Lung (tissue), 12 donors: ENCODE data around the gene KRT86. TPM values are rescaled to one million over a fixed set of nuclear protein-coding genes. Genes with fewer than 3 reads are reported as not detected.
A peak's percentile ranks its signal among the peaks of the same experiment; 100 is the strongest.

Experiments
- ATAC-seq: fragments of 200-7000 bp; cut with Tn5 transposase; one replicate; pipeline ENCODE4 v1.9.1; 2020; ENCODE audit warnings: moderate number of reproducible peaks; ENCODE audit not compliant: insufficient read depth, low FRiP score
- DNase-seq, 3 donors: peaks; one replicate each; pipeline ENCODE4 v3.0.0-alpha.2; 2013 to 2017
- H3K27ac ChIP-seq, 2 donors: one replicate each; pipeline ENCODE4 v1.5.1; 2013; ENCODE audit warnings: mild to moderate bottlenecking in 2 of 2, moderate library complexity in 2 of 2, control low read depth in 1 of 2, inconsistent platforms in 1 of 2, low read depth in 1 of 2, low read length in 1 of 2
- H3K27me3 ChIP-seq, 3 donors: one replicate each; pipeline ENCODE4 v1.5.1; 2013; ENCODE audit warnings: low read length in 2 of 3; ENCODE audit not compliant: control insufficient read depth in 3 of 3, insufficient read depth in 3 of 3
- H3K36me3 ChIP-seq, 4 donors: one replicate each; pipeline ENCODE4 v1.5.1; 2013; ENCODE audit warnings: low read length in 4 of 4, mild to moderate bottlenecking in 1 of 4, moderate library complexity in 1 of 4; ENCODE audit not compliant: control insufficient read depth in 4 of 4, insufficient read depth in 4 of 4
- H3K4me1 ChIP-seq, 5 donors: one replicate each; pipeline ENCODE4 v1.5.1; 2013; ENCODE audit warnings: low read length in 5 of 5, mild to moderate bottlenecking in 2 of 5, moderate library complexity in 1 of 5; ENCODE audit not compliant: control insufficient read depth in 5 of 5, insufficient read depth in 5 of 5
- H3K4me3 ChIP-seq: one replicate; pipeline ENCODE4 v1.5.1; 2013; ENCODE audit warnings: mild to moderate bottlenecking, control low read depth, moderate library complexity
- H3K9ac ChIP-seq, 2 donors: one replicate each; pipeline ENCODE4 v1.5.1; 2013; ENCODE audit warnings: low read length in 2 of 2, control low read depth in 1 of 2; ENCODE audit not compliant: insufficient read depth in 1 of 2
- H3K9me3 ChIP-seq, 4 donors: one replicate each; pipeline ENCODE4 v1.5.1; 2013; ENCODE audit warnings: low read length in 3 of 4, mild to moderate bottlenecking in 1 of 4, moderate library complexity in 1 of 4; ENCODE audit not compliant: control insufficient read depth in 4 of 4, insufficient read depth in 3 of 4
- WGBS, 2 donors: extraction: QIAGEN DNeasy Blood & Tissue Kit; methylation state at CpG; one replicate each; pipeline ENCODE4 v1.1.7; 2013; 5-methylcytosine and 5-hydroxymethylcytosine counted together
- polyA plus RNA-seq, 2 donors: library from polyadenylated mRNA; stranded (reverse); fragments of 200-250 nt; gene quantifications; one replicate each; pipeline ENCODE4 v1.2.1, GENCODE V29; 2013
- total RNA-seq, 2 donors: library from RNA; depleted of rRNA in 1 of 2; stranded (reverse); fragments of >200 nt in 1 of 2; gene quantifications; one replicate each; pipeline ENCODE4 v1.2.1, GENCODE V29; 2014 to 2021
- TF ChIP-seq, protein P1 (sequence below): IDR thresholded peaks from 2 replicates; pipeline ENCODE4 v1.5.1; 2012; ENCODE audit warnings: mild to moderate bottlenecking; ENCODE audit errors: control extremely low read depth, extremely low read depth
- donor health status: control.
- donor health status: control.
- donor health status: Bipolar disorder and iron deficiency.
- donor health status: healthy.
- donor health status: DM: yes; HTN: yes; CAD: no.

KRT86 gene
- total and polyA plus RNA-seq, 4 donors, result 0.11 to 1.1 (median 0.31) TPM; not detected in 1

DNA sequence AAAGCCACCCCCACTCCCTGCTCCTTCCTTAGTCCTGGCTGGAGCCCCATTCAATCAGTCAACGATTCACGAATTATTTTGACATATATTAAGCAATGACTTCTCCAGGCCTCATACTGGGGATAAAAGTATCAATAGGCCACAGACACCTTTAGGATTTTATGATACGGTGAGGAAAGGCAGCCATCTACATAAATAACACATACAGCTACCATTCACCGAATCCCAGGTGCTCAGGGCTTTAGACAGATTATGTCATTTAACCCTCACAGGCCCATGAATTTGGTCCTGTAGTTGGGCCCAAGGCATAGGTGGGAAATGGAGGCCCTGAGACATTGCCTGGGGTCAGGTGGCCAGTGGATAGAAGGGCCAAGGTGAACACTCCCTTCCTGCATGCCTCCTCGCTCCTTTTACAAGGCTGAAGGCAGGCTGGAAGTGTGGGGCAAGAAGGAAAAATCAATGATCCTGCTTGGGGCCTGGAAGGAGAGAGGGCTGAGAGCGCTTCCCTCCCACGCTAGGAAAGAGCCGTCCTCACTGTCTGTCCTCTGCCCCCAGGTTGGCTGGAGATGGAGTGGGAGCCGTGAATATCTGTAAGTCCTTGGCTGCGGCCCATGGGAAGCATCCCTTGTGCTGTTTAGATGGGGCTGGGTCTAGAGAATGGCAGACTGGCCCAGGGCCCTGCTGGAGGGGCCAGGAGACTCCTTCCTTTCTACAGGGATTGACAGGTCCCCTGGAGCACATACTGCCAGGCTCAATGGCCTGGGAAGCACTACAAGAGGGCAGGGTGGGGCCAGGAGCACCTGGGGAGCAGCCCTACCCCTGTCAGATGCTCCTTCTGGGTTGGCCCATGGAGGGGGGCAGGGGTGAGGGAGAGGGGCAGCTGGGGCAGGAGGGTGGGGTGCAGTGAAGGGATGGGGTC is 26.6 kb upstream of the KRT86 start:
- TF ChIP-seq, protein P1, sequence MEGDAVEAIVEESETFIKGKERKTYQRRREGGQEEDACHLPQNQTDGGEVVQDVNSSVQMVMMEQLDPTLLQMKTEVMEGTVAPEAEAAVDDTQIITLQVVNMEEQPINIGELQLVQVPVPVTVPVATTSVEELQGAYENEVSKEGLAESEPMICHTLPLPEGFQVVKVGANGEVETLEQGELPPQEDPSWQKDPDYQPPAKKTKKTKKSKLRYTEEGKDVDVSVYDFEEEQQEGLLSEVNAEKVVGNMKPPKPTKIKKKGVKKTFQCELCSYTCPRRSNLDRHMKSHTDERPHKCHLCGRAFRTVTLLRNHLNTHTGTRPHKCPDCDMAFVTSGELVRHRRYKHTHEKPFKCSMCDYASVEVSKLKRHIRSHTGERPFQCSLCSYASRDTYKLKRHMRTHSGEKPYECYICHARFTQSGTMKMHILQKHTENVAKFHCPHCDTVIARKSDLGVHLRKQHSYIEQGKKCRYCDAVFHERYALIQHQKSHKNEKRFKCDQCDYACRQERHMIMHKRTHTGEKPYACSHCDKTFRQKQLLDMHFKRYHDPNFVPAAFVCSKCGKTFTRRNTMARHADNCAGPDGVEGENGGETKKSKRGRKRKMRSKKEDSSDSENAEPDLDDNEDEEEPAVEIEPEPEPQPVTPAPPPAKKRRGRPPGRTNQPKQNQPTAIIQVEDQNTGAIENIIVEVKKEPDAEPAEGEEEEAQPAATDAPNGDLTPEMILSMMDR, result no peak
- no peak for ATAC-seq
- no peak for DNase-seq
- H3K27ac ChIP-seq, result peak overlapping the region in 1 of 2 donors; percentile 41
- peaks cover 0 to 33% (median 26%) of the 10 kb centered on the region in 3 donors for H3K27me3 ChIP-seq
- no peak overlapping the region for H3K9ac ChIP-seq
- peaks cover 0 to 3% (median 0%) of the 10 kb centered on the region in 4 donors for H3K36me3 ChIP-seq
- 85 to 90% methylated on average over 10 of the region's 10 CpGs for WGBS, 2 donors
- H3K9me3 ChIP-seq, result no peaks in the 10 kb centered on the region
- no peak overlapping the region for H3K4me3 ChIP-seq
- H3K4me1 ChIP-seq, result peaks cover 0 to 11% (median 2%) of the 10 kb centered on the region in 5 donors

DNA sequence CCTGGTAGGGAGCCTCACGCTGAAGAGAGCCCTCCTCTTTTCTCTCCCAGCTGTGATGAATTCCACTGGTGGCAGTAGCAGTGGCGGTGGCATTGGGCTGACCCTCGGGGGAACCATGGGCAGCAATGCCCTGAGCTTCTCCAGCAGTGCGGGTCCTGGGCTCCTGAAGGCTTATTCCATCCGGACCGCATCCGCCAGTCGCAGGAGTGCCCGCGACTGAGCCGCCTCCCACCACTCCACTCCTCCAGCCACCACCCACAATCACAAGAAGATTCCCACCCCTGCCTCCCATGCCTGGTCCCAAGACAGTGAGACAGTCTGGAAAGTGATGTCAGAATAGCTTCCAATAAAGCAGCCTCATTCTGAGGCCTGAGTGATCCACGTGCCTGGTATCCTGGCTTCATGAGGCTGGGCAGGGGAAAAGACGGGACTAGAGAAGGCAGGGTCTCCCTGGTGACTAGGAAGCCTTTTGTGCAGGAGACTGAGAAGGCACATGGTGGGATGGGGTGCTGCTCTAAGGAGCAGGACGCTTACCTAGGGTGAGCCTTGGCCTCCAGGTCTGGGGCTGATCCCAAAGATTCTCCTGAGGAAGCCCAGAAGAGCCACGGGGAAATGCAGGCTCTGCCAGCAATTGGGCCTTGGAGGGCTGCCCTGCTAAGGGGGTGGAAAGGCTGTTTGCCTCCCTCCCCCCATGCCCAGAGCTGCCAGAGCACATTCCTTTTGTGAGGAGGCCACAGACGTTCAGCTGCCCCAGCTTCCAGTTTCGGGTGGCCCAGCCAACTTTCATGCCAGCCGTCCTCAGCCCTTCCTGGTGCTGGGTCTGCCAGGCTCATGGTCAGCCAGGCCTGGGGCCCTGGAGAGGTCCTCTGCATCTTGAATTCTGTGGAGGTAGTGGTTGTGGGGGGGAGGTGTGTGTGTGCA is 25.6 kb upstream of the KRT86 start:
- TF ChIP-seq, protein P1, result no peak
- 79 to 84% methylated on average over 18 of the region's 18 CpGs for WGBS, 2 donors
- peak overlapping the region in 1 of 2 donors; percentile 48 for H3K27ac ChIP-seq
- H3K4me1 ChIP-seq, result peaks cover 0 to 9% (median 2%) of the 10 kb centered on the region in 5 donors
- ATAC-seq (no peak), DNase-seq (peak in 2 of 3 donors; percentile 42 to 56)
- no peak overlapping the region for H3K9ac ChIP-seq
- no peaks in the 10 kb centered on the region for H3K9me3 ChIP-seq
- H3K27me3 ChIP-seq, result peaks cover 0 to 40% (median 26%) of the 10 kb centered on the region in 3 donors
- H3K4me3 ChIP-seq, result no peak overlapping the region
- peaks cover 0 to 3% (median 0%) of the 10 kb centered on the region in 4 donors for H3K36me3 ChIP-seq

DNA sequence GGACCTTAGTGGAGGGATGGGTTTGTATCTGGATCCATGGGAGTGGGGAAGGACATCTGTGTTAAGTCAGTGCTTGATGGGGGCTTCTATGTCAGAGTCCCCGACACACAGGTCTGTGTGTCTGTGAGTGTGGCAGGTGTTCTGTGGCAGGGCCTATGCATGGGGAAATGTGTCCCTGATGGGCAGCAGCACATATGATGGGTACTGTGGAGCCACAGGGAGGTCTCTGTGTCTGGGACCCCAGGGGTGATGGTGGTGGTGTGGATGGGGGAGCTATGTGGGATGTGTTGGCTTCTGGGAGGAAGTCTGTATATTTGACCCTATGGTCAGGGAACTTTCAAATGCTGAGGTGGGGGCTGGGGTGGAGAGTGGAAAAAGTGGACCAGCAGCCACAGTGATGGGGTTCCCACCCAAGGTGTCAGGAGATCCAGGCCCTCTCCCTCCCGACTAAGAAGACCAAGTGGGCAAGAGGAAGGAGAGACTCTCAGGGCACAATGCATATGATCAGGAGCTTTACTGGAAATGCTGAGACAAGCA is 24.9 kb upstream of the KRT86 start:
- Histone ChIP-seq H3K9ac (no peak overlapping the region), H3K27ac (peak overlapping the region in 1 of 2 donors; percentile 23), H3K9me3 (no peaks in the 10 kb centered on the region), H3K4me1 (peaks cover 0 to 7% (median 2%) of the 10 kb centered on the region in 5 donors), H3K27me3 (peaks cover 0 to 47% (median 31%) of the 10 kb centered on the region in 3 donors), H3K36me3 (peaks cover 0 to 3% (median 0%) of the 10 kb centered on the region in 4 donors), H3K4me3 (no peak overlapping the region)
- ATAC-seq (no peak), DNase-seq (no peak)
- 69 to 84% methylated on average over 2 of the region's 2 CpGs for WGBS, 2 donors
- TF ChIP-seq, protein P1, result no peak
